ENCODE results near the gene EGFLAM. TPM values are rescaled to one million over a fixed set of nuclear protein-coding genes. Genes with fewer than 3 reads are reported as not detected.

The EGFLAM gene
- total RNA-seq, 1 donor from 2014 or later, result 2.9 TPM

- DNase-seq (ENCODE audit: low spot score in 2 of 2), result no peak
Measured at GRCh38 chr5:38465061-38465460, 206.7 kb downstream of the EGFLAM start.

GRCh38 chr5:38465702-38466423, 207.5 kb downstream of the EGFLAM start:
- FAIRE-seq, result no peak
- no peak for DNase-seq (ENCODE audit: low spot score in 2 of 2)

More at GRCh38 chr5:38465061-38465460, 206.7 kb downstream of the EGFLAM start:
- no peak for FAIRE-seq

GRCh38 chr5:38466424-38467189, 208.2 kb downstream of the EGFLAM start:
- DNase-seq (ENCODE audit: low spot score in 2 of 2) (peak in 1 of 2 donors; percentile 40), FAIRE-seq (no peak)

GRCh38 chr5:38467353-38468040, 209.1 kb downstream of the EGFLAM start:
- no peak for FAIRE-seq
- DNase-seq (ENCODE audit: low spot score in 2 of 2), result peak in 1 of 2 donors; percentile 45

- FAIRE-seq (no peak), DNase-seq (ENCODE audit: low spot score in 2 of 2) (no peak)
Measured at GRCh38 chr5:38468202-38468673, 209.9 kb downstream of the EGFLAM start.

- FAIRE-seq (no peak), DNase-seq (ENCODE audit: low spot score in 2 of 2) (peak in 1 of 2 donors; percentile 30)
Measured at GRCh38 chr5:38468978-38469706, 210.8 kb downstream of the EGFLAM start.

GRCh38 chr5:38469707-38470267, 211.4 kb downstream of the EGFLAM start:
- no peak for DNase-seq (ENCODE audit: low spot score in 2 of 2)
- no peak for FAIRE-seq

- no peak for DNase-seq (ENCODE audit: low spot score in 2 of 2)
- no peak for FAIRE-seq
Measured at GRCh38 chr5:38471709-38472108, 213.3 kb downstream of the EGFLAM start.

- FAIRE-seq (no peak), DNase-seq (ENCODE audit: low spot score in 2 of 2) (no peak)
Measured at GRCh38 chr5:38472541-38472940, 214.2 kb downstream of the EGFLAM start.

GRCh38 chr5:38473008-38473407, 214.6 kb downstream of the EGFLAM start:
- DNase-seq (ENCODE audit: low spot score in 2 of 2) (no peak), FAIRE-seq (no peak)

- FAIRE-seq, result no peak
Measured at GRCh38 chr5:38478166-38478565, 219.8 kb downstream of the EGFLAM start.

GRCh38 chr5:38478878-38479277, 220.5 kb downstream of the EGFLAM start:
- FAIRE-seq (no peak), DNase-seq (ENCODE audit: low spot score in 2 of 2) (no peak)

More at GRCh38 chr5:38478166-38478565, 219.8 kb downstream of the EGFLAM start:
- DNase-seq (ENCODE audit: low spot score in 2 of 2), result no peak

- DNase-seq (ENCODE audit: low spot score in 2 of 2) (no peak), FAIRE-seq (no peak)
Measured at GRCh38 chr5:38479315-38479904, 221.1 kb downstream of the EGFLAM start.

- no peak for FAIRE-seq
- no peak for DNase-seq (ENCODE audit: low spot score in 2 of 2)
Measured at GRCh38 chr5:38483805-38484398, 225.5 kb downstream of the EGFLAM start.

GRCh38 chr5:38494175-38494574, 235.8 kb downstream of the EGFLAM start:
- DNase-seq (ENCODE audit: low spot score in 2 of 2) (no peak), FAIRE-seq (no peak)

GRCh38 chr5:38494763-38495162, 236.4 kb downstream of the EGFLAM start:
- DNase-seq (ENCODE audit: low spot score in 2 of 2) (no peak), FAIRE-seq (no peak)

- no peak for FAIRE-seq
- DNase-seq (ENCODE audit: low spot score in 2 of 2), result no peak
Measured at GRCh38 chr5:38497946-38498345, 239.6 kb downstream of the EGFLAM start.

GRCh38 chr5:38500573-38501260, 242.4 kb downstream of the EGFLAM start:
- FAIRE-seq (no peak), DNase-seq (ENCODE audit: low spot score in 2 of 2) (no peak)

GRCh38 chr5:38506302-38506701, 247.9 kb downstream of the EGFLAM start:
- DNase-seq (ENCODE audit: low spot score in 2 of 2) (no peak), FAIRE-seq (no peak)
